Astrocyte (in vitro differentiated cells and primary cell): ENCODE results near the gene TSPEAR. TPM values are rescaled to one million over a fixed set of nuclear protein-coding genes. Genes with fewer than 3 reads are reported as not detected.
A peak's percentile ranks its signal among the peaks of the same experiment; 100 is the strongest.

Experiments
- DNase-seq: peaks from one replicate; pipeline ENCODE4 v3.0.0-alpha.2; 2010; ENCODE audit warnings: low read depth
- FAIRE-seq: peaks from 2 replicates; lab custom pipeline; 2011; peaks lifted over from hg19 to GRCh38; lab: Jason Lieb, UNC
- H2AFZ ChIP-seq: 2 replicates; pipeline ENCODE4 v1.6.0; 2012; ENCODE audit warnings: low read depth, low read length, inconsistent platforms
- H3K27ac ChIP-seq: 2 replicates; pipeline ENCODE4 v1.5.1; 2011; ENCODE audit warnings: low read depth, low read length, inconsistent platforms
- H3K27me3 ChIP-seq: 2 replicates; pipeline ENCODE4 v1.6.0; 2011; ENCODE audit warnings: low read length, inconsistent platforms; ENCODE audit not compliant: insufficient read depth
- H3K36me3 ChIP-seq: 2 replicates; pipeline ENCODE4 v1.5.1; 2011; ENCODE audit warnings: low read length, inconsistent platforms; ENCODE audit not compliant: insufficient read depth
- H3K4me1 ChIP-seq: 2 replicates; pipeline ENCODE4 v1.5.1; 2011; ENCODE audit warnings: low read length, inconsistent platforms; ENCODE audit not compliant: insufficient read depth
- H3K4me2 ChIP-seq: 2 replicates; pipeline ENCODE4 v1.6.0; 2012; ENCODE audit warnings: low read length, inconsistent platforms
- H3K4me3 ChIP-seq: 2 replicates; pipeline ENCODE4 v1.5.1; 2011; ENCODE audit warnings: low read depth, mild to moderate bottlenecking, low read length, inconsistent platforms; ENCODE audit not compliant: insufficient read depth
- H3K79me2 ChIP-seq: 2 replicates; pipeline ENCODE4 v1.6.0; 2012; ENCODE audit warnings: mild to moderate bottlenecking, low read length, inconsistent platforms; ENCODE audit not compliant: insufficient read depth
- H3K9ac ChIP-seq: 2 replicates; pipeline ENCODE4 v1.6.0; 2012; ENCODE audit warnings: mild to moderate bottlenecking, low read length, inconsistent platforms
- H3K9me3 ChIP-seq: 2 replicates; pipeline ENCODE4 v1.5.1; 2012; ENCODE audit warnings: low read depth, mild to moderate bottlenecking, low read length, inconsistent platforms; ENCODE audit not compliant: insufficient read depth
- H4K20me1 ChIP-seq: 2 replicates; pipeline ENCODE4 v1.6.0; 2012; ENCODE audit warnings: low read length, inconsistent platforms; ENCODE audit not compliant: insufficient read depth
- H3K27ac Mint-ChIP-seq: one replicate; pipeline ENCODE4 v1.8.0; 2021; ENCODE audit warnings: mild to moderate bottlenecking, mixed read lengths; ENCODE audit not compliant: unreplicated experiment
- H3K27me3 Mint-ChIP-seq: one replicate; pipeline ENCODE4 v1.8.0; 2021; ENCODE audit warnings: low read depth, mixed read lengths; ENCODE audit not compliant: unreplicated experiment
- H3K36me3 Mint-ChIP-seq: one replicate; pipeline ENCODE4 v1.8.0; 2021; ENCODE audit warnings: low read depth, mixed read lengths; ENCODE audit not compliant: unreplicated experiment
- H3K4me1 Mint-ChIP-seq: one replicate; pipeline ENCODE4 v1.8.0; 2021; ENCODE audit warnings: low read depth, mixed read lengths; ENCODE audit not compliant: unreplicated experiment
- H3K4me3 Mint-ChIP-seq: one replicate; pipeline ENCODE4 v1.8.0; 2021; ENCODE audit warnings: mild to moderate bottlenecking, moderate library complexity, mixed read lengths; ENCODE audit not compliant: unreplicated experiment
- H3K9me3 Mint-ChIP-seq: one replicate; pipeline ENCODE4 v1.8.0; 2021; ENCODE audit warnings: mild to moderate bottlenecking, mixed read lengths; ENCODE audit not compliant: unreplicated experiment
- CTCF ChIP-seq: IDR thresholded peaks from 2 replicates; pipeline ENCODE4 v1.5.1; 2011; ENCODE audit warnings: low read depth, mild to moderate bottlenecking, inconsistent platforms, low read length, moderate library complexity; ENCODE audit not compliant: insufficient read depth
- EZH2 ChIP-seq: IDR thresholded peaks from 2 replicates; pipeline ENCODE4 v1.6.1; 2012; ENCODE audit warnings: mild to moderate bottlenecking, low read length, inconsistent platforms; ENCODE audit not compliant: insufficient read depth
- total RNA-seq: library from RNA; stranded (reverse); gene quantifications from 2 replicates; pipeline ENCODE4 v1.2.1, GENCODE V29; 2021

Gene TSPEAR
- total RNA-seq, 1 donor from 2014 or later, result not detected

GRCh38 chr21:44710294-44710665, 1.1 kb downstream of the TSPEAR start:
- Mint-ChIP-seq H3K27me3 (peaks cover 80% of the 10 kb centered on the region), H3K36me3 (no peaks in the 10 kb centered on the region), H3K4me3 (no peak overlapping the region), H3K27ac (no peak overlapping the region), H3K9me3 (peaks cover 11% of the 10 kb centered on the region), H3K4me1 (peaks cover 4% of the 10 kb centered on the region)
- H3K36me3 ChIP-seq, result no peaks in the 10 kb centered on the region
- no peaks in the 10 kb centered on the region for H3K79me2 ChIP-seq
- H3K4me3 ChIP-seq, result no peak overlapping the region
- H3K9me3 ChIP-seq, result no peaks in the 10 kb centered on the region
- DNase-seq (no peak), FAIRE-seq (no peak)
- no peak overlapping the region for H3K4me2 ChIP-seq
- no peaks in the 10 kb centered on the region for H4K20me1 ChIP-seq
- TF ChIP-seq EZH2 (no peak), CTCF (no peak)
- H2AFZ ChIP-seq, result no peak overlapping the region
- no peak overlapping the region for H3K27ac ChIP-seq
- peaks cover 68% of the 10 kb centered on the region for H3K27me3 ChIP-seq
- no peaks in the 10 kb centered on the region for H3K4me1 ChIP-seq
- no peak overlapping the region for H3K9ac ChIP-seq

- Histone ChIP-seq H2AFZ (no peak overlapping the region), H3K9me3 (no peaks in the 10 kb centered on the region), H3K36me3 (no peaks in the 10 kb centered on the region), H3K4me2 (peak overlapping the region; percentile 31), H3K27ac (no peak overlapping the region), H3K27me3 (peaks cover 62% of the 10 kb centered on the region), H3K79me2 (no peaks in the 10 kb centered on the region), H3K4me3 (no peak overlapping the region), H3K4me1 (no peaks in the 10 kb centered on the region), H3K9ac (no peak overlapping the region), H4K20me1 (no peaks in the 10 kb centered on the region)
- Mint-ChIP-seq H3K9me3 (peaks cover 17% of the 10 kb centered on the region), H3K27me3 (peaks cover 80% of the 10 kb centered on the region), H3K27ac (peak overlapping the region; percentile 55), H3K36me3 (no peaks in the 10 kb centered on the region), H3K4me1 (peaks cover 4% of the 10 kb centered on the region), H3K4me3 (no peak overlapping the region)
- no peak for DNase-seq
- no peak for FAIRE-seq
- no peak for TF ChIP-seq CTCF
- peak; percentile 65 for TF ChIP-seq EZH2
Observed at GRCh38 chr21:44709426-44710293, 1.7 kb downstream of the TSPEAR start.

GRCh38 chr21:44708866-44709425, 2.4 kb downstream of the TSPEAR start:
- H3K4me1 ChIP-seq, result no peaks in the 10 kb centered on the region
- peaks cover 15% of the 10 kb centered on the region for H3K9me3 Mint-ChIP-seq
- no peaks in the 10 kb centered on the region for H3K36me3 ChIP-seq
- no peak overlapping the region for H2AFZ ChIP-seq
- H3K27ac ChIP-seq, result no peak overlapping the region
- H3K9ac ChIP-seq, result no peak overlapping the region
- H3K4me1 Mint-ChIP-seq, result peaks cover 4% of the 10 kb centered on the region
- no peak overlapping the region for H3K4me3 Mint-ChIP-seq
- DNase-seq (no peak), FAIRE-seq (no peak)
- H3K27me3 ChIP-seq, result peaks cover 61% of the 10 kb centered on the region
- H3K4me3 ChIP-seq, result no peak overlapping the region
- H3K4me2 ChIP-seq, result peak overlapping the region; percentile 31
- H3K9me3 ChIP-seq, result no peaks in the 10 kb centered on the region
- H3K79me2 ChIP-seq, result no peaks in the 10 kb centered on the region
- H3K27me3 Mint-ChIP-seq, result peaks cover 81% of the 10 kb centered on the region
- no peaks in the 10 kb centered on the region for H4K20me1 ChIP-seq
- peak; percentile 43 for TF ChIP-seq EZH2
- TF ChIP-seq CTCF, result no peak
- H3K27ac Mint-ChIP-seq, result peak overlapping the region; percentile 55
- H3K36me3 Mint-ChIP-seq, result no peaks in the 10 kb centered on the region
